Kidney (tissue), 14 donors: ENCODE measurements around the gene PSMC3. TPM values are rescaled to one million over a fixed set of nuclear protein-coding genes. Genes with fewer than 3 reads are reported as not detected.

ENCODE experiments used
- DNase-seq, 5 donors: peaks; one replicate each; pipeline ENCODE4 v3.0.0-alpha.2; 2013 to 2020
- FAIRE-seq: peaks from 2 replicates; lab custom pipeline; 2012; peaks lifted over from hg19 to GRCh38; lab: Jason Lieb, UNC
- H3K27ac ChIP-seq, 2 donors: one replicate each; pipeline ENCODE4 v1.7.0; 2013; ENCODE audit warnings: low read depth in 2 of 2, low read length in 2 of 2, inconsistent platforms in 1 of 2
- H3K27me3 ChIP-seq: one replicate; pipeline ENCODE4 v1.7.1; 2013; ENCODE audit warnings: low read length, inconsistent platforms; ENCODE audit not compliant: control insufficient read depth, insufficient read depth
- H3K36me3 ChIP-seq, 3 donors: one replicate each; pipeline versions ENCODE4 v1.7.0 to v1.7.1; 2013; ENCODE audit warnings: low read length in 3 of 3, control low read depth in 1 of 3, inconsistent platforms in 1 of 3; ENCODE audit not compliant: insufficient read depth in 3 of 3, control insufficient read depth in 2 of 3
- H3K4me1 ChIP-seq, 3 donors: one replicate each; pipeline versions ENCODE4 v1.7.0 to v1.7.1; 2013; ENCODE audit warnings: low read length in 3 of 3, inconsistent platforms in 1 of 3, low read depth in 1 of 3; ENCODE audit not compliant: control insufficient read depth in 2 of 3, insufficient read depth in 2 of 3
- H3K4me3 ChIP-seq, 3 donors: one replicate each; pipeline versions ENCODE4 v1.7.0 to v1.8.1; 2013; ENCODE audit warnings: low read length in 3 of 3, control low read depth in 1 of 3, inconsistent platforms in 1 of 3
- H3K9ac ChIP-seq, 3 donors: one replicate each; pipeline versions ENCODE4 v1.7.0 to v1.7.1; 2013; ENCODE audit warnings: low read length in 3 of 3, control low read depth in 1 of 3, inconsistent platforms in 1 of 3
- H3K9me3 ChIP-seq, 3 donors: one replicate each; pipeline versions ENCODE4 v1.7.0 to v1.7.1; 2013; ENCODE audit warnings: low read length in 3 of 3, control low read depth in 1 of 3, inconsistent platforms in 1 of 3; ENCODE audit not compliant: control insufficient read depth in 2 of 3, insufficient read depth in 1 of 3
- intact Hi-C: fragments of 100-400 bp; cut with DNase I; formaldehyde crosslinking; loops from one replicate; pipeline ENCODE4 v1.11.1; 2022
- polyA plus RNA-seq: library from polyadenylated mRNA; stranded (reverse); fragments of 350-450 nt; fragmentation: Illumina TruSeq; extraction: RNeasy Lipid Tissue Mini Kit (QIAGEN cat#74804); gene quantifications from one replicate; pipeline ENCODE4 v1.2.3, GENCODE V29; 2014; ENCODE audit warnings: low read depth, low replicate concordance; ENCODE audit not compliant: insufficient read depth
- total RNA-seq: library from RNA; stranded (reverse); fragmentation: NEBNext Ultra II Directional; extraction: Animal tissue kit (Norgen Biotek cat#: 25700); gene quantifications from one replicate; pipeline ENCODE4 v1.2.1, GENCODE V29; 2021
- TF ChIP-seq, protein P1 (sequence below): IDR thresholded peaks from 3 replicates; pipeline ENCODE4 v1.5.1; 2012; ENCODE audit warnings: mild to moderate bottlenecking, moderate library complexity, borderline replicate concordance; ENCODE audit not compliant: insufficient read depth; ENCODE audit errors: extremely low read depth
- donor health status: control.
- donor health status: control.
- donor health status: control.
- donor health status: control.
- donor health status: control.
- donor health status: DM: yes; HTN: yes; CAD: no.
- donor health status: Normal renal cell carcinoma (clear cell type).

Gene PSMC3
- total and polyA plus RNA-seq, 2 donors from 2014 or later, result 103 to 171 TPM

DNA sequence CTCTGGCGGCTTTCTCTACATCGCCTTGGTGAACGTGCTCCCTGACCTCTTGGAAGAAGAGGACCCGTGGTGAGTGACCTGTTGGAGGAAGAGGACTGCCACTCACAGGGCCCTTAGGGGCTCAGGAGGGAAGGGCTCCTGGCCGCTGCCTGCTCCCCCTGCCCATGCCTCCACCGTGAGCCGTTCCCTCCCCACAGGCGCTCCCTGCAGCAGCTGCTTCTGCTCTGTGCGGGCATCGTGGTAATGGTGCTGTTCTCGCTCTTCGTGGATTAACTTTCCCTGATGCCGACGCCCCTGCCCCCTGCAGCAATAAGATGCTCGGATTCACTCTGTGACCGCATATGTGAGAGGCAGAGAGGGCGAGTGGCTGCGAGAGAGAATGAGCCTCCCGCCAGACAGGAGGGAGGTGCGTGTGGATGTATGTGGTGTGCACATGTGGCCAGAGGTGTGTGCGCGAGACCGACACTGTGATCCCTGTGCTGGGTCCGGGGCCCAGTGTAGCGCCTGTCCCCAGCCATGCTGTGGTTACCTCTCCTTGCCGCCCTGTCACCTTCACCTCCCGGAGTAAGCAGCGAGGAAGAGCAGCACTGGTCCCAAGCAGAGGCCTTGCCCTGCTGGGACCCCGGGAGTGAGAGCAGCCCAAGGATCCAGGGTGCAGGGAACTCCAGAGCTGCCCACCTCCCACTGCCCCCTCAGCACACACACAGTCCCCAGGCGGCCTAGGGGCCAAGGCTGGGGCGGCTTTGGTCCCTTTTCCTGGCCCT lies 11.0 kb downstream of the PSMC3 start:
- intact Hi-C loops, result no loop called here
- DNase-seq, result peak in 1 of 5 donors; percentile 73
- TF ChIP-seq, protein P1, sequence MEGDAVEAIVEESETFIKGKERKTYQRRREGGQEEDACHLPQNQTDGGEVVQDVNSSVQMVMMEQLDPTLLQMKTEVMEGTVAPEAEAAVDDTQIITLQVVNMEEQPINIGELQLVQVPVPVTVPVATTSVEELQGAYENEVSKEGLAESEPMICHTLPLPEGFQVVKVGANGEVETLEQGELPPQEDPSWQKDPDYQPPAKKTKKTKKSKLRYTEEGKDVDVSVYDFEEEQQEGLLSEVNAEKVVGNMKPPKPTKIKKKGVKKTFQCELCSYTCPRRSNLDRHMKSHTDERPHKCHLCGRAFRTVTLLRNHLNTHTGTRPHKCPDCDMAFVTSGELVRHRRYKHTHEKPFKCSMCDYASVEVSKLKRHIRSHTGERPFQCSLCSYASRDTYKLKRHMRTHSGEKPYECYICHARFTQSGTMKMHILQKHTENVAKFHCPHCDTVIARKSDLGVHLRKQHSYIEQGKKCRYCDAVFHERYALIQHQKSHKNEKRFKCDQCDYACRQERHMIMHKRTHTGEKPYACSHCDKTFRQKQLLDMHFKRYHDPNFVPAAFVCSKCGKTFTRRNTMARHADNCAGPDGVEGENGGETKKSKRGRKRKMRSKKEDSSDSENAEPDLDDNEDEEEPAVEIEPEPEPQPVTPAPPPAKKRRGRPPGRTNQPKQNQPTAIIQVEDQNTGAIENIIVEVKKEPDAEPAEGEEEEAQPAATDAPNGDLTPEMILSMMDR, result no peak
- no peak overlapping the region for H3K9ac ChIP-seq
- FAIRE-seq, result no peak
- H3K9me3 ChIP-seq, result no peaks in the 10 kb centered on the region
- H3K27ac ChIP-seq, result peak overlapping the region in 1 of 2 donors; percentile 23
- H3K36me3 ChIP-seq, result peaks cover 0 to 25% (median 12%) of the 10 kb centered on the region in 3 donors
- no peak overlapping the region for H3K4me3 ChIP-seq
- peaks cover 0 to 4% (median 0%) of the 10 kb centered on the region in 3 donors for H3K4me1 ChIP-seq
- no peaks in the 10 kb centered on the region for H3K27me3 ChIP-seq

DNA sequence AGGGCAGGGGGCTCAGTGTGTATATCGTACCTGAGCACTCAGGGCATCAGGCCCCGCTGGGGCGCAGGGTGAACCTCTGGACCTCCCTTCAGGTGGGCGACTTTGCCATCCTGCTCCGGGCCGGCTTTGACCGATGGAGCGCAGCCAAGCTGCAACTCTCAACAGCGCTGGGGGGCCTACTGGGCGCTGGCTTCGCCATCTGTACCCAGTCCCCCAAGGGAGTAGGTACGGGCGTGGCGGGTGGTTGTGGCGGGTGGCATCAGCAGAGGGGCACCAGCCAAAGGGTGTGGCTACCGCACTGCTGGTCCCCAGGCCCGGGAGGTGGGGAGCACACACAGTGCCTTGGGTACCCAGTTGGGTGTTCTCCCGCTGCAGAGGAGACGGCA lies 11.6 kb downstream of the PSMC3 start:
- no peak for FAIRE-seq
- intact Hi-C loops, result no loop called here
- Histone ChIP-seq H3K9ac (no peak overlapping the region), H3K27ac (no peak overlapping the region), H3K9me3 (no peaks in the 10 kb centered on the region), H3K27me3 (no peaks in the 10 kb centered on the region), H3K36me3 (peaks cover 0 to 20% (median 11%) of the 10 kb centered on the region in 3 donors), H3K4me1 (peaks cover 0 to 8% (median 4%) of the 10 kb centered on the region in 3 donors), H3K4me3 (no peak overlapping the region)
- peak in 2 of 5 donors; percentile 51 to 80 for DNase-seq
- TF ChIP-seq, protein P1, result no peak

DNA sequence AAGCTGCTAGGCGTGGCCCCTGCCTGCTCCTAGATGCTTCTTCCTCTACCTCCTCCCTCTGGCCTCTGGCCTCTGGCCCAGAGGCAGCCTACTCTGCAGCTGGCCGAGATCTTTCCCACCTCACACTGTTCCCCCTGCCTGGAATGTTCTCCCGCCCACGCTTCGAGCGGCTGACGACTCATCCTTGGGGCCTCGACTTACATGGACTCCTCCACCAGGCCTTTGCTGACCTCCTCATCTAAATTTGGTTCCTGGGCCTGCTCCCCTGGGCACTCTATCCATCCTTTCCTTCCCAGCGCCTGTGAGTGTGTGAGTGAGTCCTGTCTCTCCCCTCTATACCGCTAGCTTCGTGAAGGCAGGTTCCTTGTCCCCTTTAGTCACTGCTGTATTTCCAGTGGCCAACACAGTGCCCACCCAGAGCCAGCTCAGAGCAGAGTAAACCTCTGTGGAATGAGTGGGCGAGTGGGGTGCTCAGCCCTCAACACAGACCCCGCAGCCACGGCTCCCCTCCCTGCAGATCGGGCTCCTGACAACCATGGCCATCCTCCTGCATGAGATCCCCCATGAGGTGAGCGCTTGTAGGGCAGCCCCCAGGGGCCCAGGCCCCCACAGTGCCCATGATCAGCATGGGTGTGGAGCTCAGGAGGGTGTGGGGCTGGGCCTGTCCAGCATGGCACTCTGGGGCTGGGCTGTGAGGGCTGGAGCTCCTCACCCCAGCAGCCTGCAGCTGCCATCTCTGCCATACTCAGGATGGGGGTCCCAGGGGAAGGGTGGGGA lies 12.1 kb downstream of the PSMC3 start:
- Histone ChIP-seq H3K9me3 (no peaks in the 10 kb centered on the region), H3K27ac (no peak overlapping the region), H3K27me3 (no peaks in the 10 kb centered on the region), H3K4me1 (peaks cover 0 to 13% (median 8%) of the 10 kb centered on the region in 3 donors), H3K36me3 (peaks cover 0 to 17% (median 9%) of the 10 kb centered on the region in 3 donors), H3K4me3 (no peak overlapping the region), H3K9ac (no peak overlapping the region)
- FAIRE-seq (no peak), DNase-seq (peak in 1 of 5 donors; percentile 63)
- intact Hi-C loops, result no loop called here
- TF ChIP-seq, protein P1, result no peak
